ENCODE measurements around the gene TRIO.

DNA sequence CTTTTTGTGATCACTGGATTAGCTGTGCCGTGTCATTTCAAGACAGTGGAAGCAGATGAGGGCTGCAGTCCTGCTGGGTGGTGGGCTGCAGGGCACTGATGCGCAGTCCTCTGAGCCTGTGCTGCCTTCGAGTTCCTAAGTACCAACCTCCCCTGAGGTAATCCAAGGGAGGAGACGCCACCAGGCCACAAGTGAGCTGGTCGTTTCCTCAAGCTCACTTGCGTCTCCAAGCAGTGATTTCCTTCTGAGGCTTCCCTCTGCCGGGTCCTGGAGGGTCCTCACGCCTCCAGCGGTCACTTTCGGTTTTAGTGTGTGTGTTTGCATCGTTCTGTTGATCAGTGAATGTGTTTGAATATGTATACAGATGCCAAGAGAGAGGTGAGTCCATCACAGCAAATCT, 115.7 kb downstream of the TRIO start:
- no peak for TF ChIP-seq CTCF (optimal IDR thresholded peaks at IDR 0.05 in 1 of 3, IDR thresholded peaks at IDR 0.05 in 1 of 3, conservative IDR thresholded peaks at IDR 0.05 in 1 of 3; ENCODE audit: extremely low read depth in 1 of 3, insufficient read depth in 2 of 3, low read length in 3 of 3)
- no peak for TF ChIP-seq EZH2 (IDR thresholded peaks at IDR 0.05; ENCODE audit: low read length)

All from keratinocyte (primary cell).